HCT116 (cell line): Measurements from ENCODE around the gene CYP4F12. TPM values are rescaled to one million over a fixed set of nuclear protein-coding genes. Genes with fewer than 3 reads are reported as not detected.

Experiments
- ATAC-seq: fragments of 200-7000 bp; cut with Tn5 transposase; 2 replicates; pipeline ENCODE4 v1.9.1; 2020; ENCODE audit warnings: mild to moderate bottlenecking, moderate library complexity
- Bru-seq: library from RNA; stranded (reverse); fragments of 400-500 nt; gene quantifications from one replicate; lab custom pipeline; 2021; lab: Mats Ljungman, UMichigan
- BruChase-seq, 2 experiments: library from RNA; stranded (reverse); fragments of 400-500 nt; gene quantifications; one replicate each; lab custom pipeline; 2021; lab: Mats Ljungman, UMichigan
- BruUV-seq: library from RNA; stranded (reverse); fragments of 400-500 nt; replicated peaks from 2 replicates; lab custom pipeline; 2021; lab: Mats Ljungman, UMichigan
- CTCF ChIA-PET: fragments of 300-600 bp; sonication (Branson Sonifier 250); formaldehyde crosslinking; loops from one replicate; lab custom pipeline; 2021; ENCODE audit warnings: antibody characterized with exemption; lab: Charles Lee
- POLR2A ChIA-PET: fragments of 300-600, 350-600 bp; sonication (Branson Sonifier 250); formaldehyde crosslinking; loops from one replicate; lab custom pipeline; 2021; ENCODE audit warnings: antibody characterized with exemption; lab: Charles Lee
- RAD21 ChIA-PET, 2 experiments: fragments of 300-600 bp; sonication (Branson Sonifier 250); formaldehyde crosslinking; loops; one replicate each; lab custom pipeline; 2023; ENCODE audit warnings: low total read pairs in 2 of 2; ENCODE audit not compliant: uncharacterized antibody in 2 of 2, unreplicated experiment in 2 of 2, low non-redundant PET in 1 of 2; lab: Charles Lee
- DNase-seq: peaks from one replicate; pipeline ENCODE4 v3.0.0-alpha.2; 2010; ENCODE audit warnings: low read depth, low spot score
- H2AFZ ChIP-seq: fragments of 200-600 bp; shearing (Covaris generic), sonication (generic); 2 replicates; pipeline ENCODE4 v1.6.1; 2017; ENCODE audit warnings: low read depth, mixed run types, mixed read lengths, antibody characterized with exemption, low read length; ENCODE audit not compliant: poor library complexity, severe bottlenecking
- H3K27ac ChIP-seq: 2 replicates; pipeline ENCODE4 v1.5.1; 2012; ENCODE audit warnings: low read depth, low read length
- H3K27me3 ChIP-seq: fragments of 200-600 bp; sonication (generic); 2 replicates; pipeline ENCODE4 v1.6.1; 2016; ENCODE audit warnings: mixed run types, low read length, mixed read lengths; ENCODE audit not compliant: insufficient read depth
- H3K36me3 ChIP-seq, 2 experiments: fragments of 200-500 bp in 1 of 2; fragments of 200-600 bp in 1 of 2; sonication (Bioruptor generic) in 1 of 2; sonication (generic) in 1 of 2; 2 replicates each; pipeline versions ENCODE4 v1.5.1 to v1.6.1; 2014 to 2016; ENCODE audit warnings: low read length in 2 of 2, inconsistent platforms in 1 of 2, mixed read lengths in 1 of 2, mixed run types in 1 of 2; ENCODE audit not compliant: insufficient read depth in 2 of 2, control insufficient read depth in 1 of 2
- H3K4me1 ChIP-seq, 2 experiments: fragments of 200-600 bp in 1 of 2; sonication (generic) in 1 of 2; 2 replicates each; pipeline versions ENCODE4 v1.5.1 to v1.6.1; 2012 to 2017; ENCODE audit warnings: low read length in 2 of 2, inconsistent platforms in 1 of 2, mild to moderate bottlenecking in 1 of 2, mixed read lengths in 1 of 2, mixed run types in 1 of 2, moderate library complexity in 1 of 2; ENCODE audit not compliant: insufficient read depth in 2 of 2, control insufficient read depth in 1 of 2
- H3K4me2 ChIP-seq: fragments of 200-600 bp; sonication (generic); 2 replicates; pipeline ENCODE4 v1.6.1; 2017; ENCODE audit warnings: mixed run types, low read length, mixed read lengths
- H3K4me3 ChIP-seq, 2 experiments: fragments of 200-600 bp in 1 of 2; sonication (generic) in 1 of 2; replicated peaks in 1 of 2; 2 replicates each; pipeline ENCODE4 v1.5.1; 2011 to 2016; ENCODE audit warnings: low read length in 2 of 2, control low read depth in 1 of 2, low read depth in 1 of 2, mild to moderate bottlenecking in 1 of 2, mixed read lengths in 1 of 2, mixed run types in 1 of 2
- H3K79me2 ChIP-seq: fragments of 200-600 bp; sonication (generic); 2 replicates; pipeline ENCODE4 v1.6.1; 2017; ENCODE audit warnings: mild to moderate bottlenecking, mixed run types, low read length, moderate library complexity, mixed read lengths; ENCODE audit not compliant: insufficient read depth
- H3K9ac ChIP-seq: fragments of 200-600 bp; sonication (generic); 2 replicates; pipeline ENCODE4 v1.6.1; 2016; ENCODE audit warnings: low read length, mixed read lengths
- H3K9me2 ChIP-seq: fragments of 200-600 bp; sonication (generic), shearing (Covaris generic); 2 replicates; pipeline ENCODE4 v1.6.1; 2017; ENCODE audit warnings: mixed run types, mild to moderate bottlenecking, moderate library complexity; ENCODE audit not compliant: insufficient read depth
- H3K9me3 ChIP-seq, 2 experiments: fragments of 200-500 bp in 1 of 2; fragments of 200-600 bp in 1 of 2; sonication (Bioruptor generic) in 1 of 2; sonication (generic) in 1 of 2; 2 replicates each; pipeline ENCODE4 v1.6.1; 2014 to 2017; ENCODE audit warnings: low read length in 2 of 2, mixed read lengths in 2 of 2, inconsistent platforms in 1 of 2, low read depth in 1 of 2, mild to moderate bottlenecking in 1 of 2, mixed run types in 1 of 2, moderate library complexity in 1 of 2; ENCODE audit not compliant: control insufficient read depth in 1 of 2, insufficient read depth in 1 of 2
- H4K20me1 ChIP-seq: fragments of 200-600 bp; sonication (generic), shearing (Covaris generic); 2 replicates; pipeline ENCODE4 v1.6.1; 2017; ENCODE audit warnings: mixed run types, mild to moderate bottlenecking, moderate library complexity; ENCODE audit not compliant: insufficient read depth
- EGR1 ChIP-seq: IDR thresholded peaks from 2 replicates; pipeline ENCODE4 v1.6.1; 2012; ENCODE audit warnings: low read depth
- ELF1 ChIP-seq: IDR thresholded peaks from 2 replicates; pipeline ENCODE4 v1.6.1; 2012; ENCODE audit warnings: low read depth, borderline replicate concordance
- EZH2 ChIP-seq: fragments of 200-600 bp; sonication (generic); IDR thresholded peaks from 2 replicates; pipeline ENCODE4 v1.6.1; 2017; ENCODE audit warnings: antibody characterized with exemption, mixed run types
- JUND ChIP-seq: IDR thresholded peaks from 2 replicates; pipeline ENCODE4 v1.6.1; 2012
- SIN3A ChIP-seq: IDR thresholded peaks from 2 replicates; pipeline ENCODE4 v1.6.1; 2012; ENCODE audit warnings: low read depth
- YY1 ChIP-seq: IDR thresholded peaks from 2 replicates; pipeline ENCODE4 v1.6.1; 2011; ENCODE audit warnings: low read length, low read depth, moderate library complexity, mild to moderate bottlenecking; ENCODE audit not compliant: insufficient replicate concordance; ENCODE audit errors: extremely low read depth
- ZFX ChIP-seq: fragments of 450-650 bp; IDR thresholded peaks from 2 replicates; pipeline ENCODE4 v1.6.1; 2017
- intact Hi-C: fragments of 100-400 bp; cut with micrococcal nuclease; formaldehyde crosslinking; loops from 2 replicates; pipeline ENCODE4 v1.10.0; 2022
- long read RNA-seq: library from polyadenylated mRNA; unstranded; transcript quantifications from one replicate; pipeline ENCODE4 v2.0.0, GENCODE V29; 2021; ENCODE audit not compliant: unreplicated experiment
- polyA plus RNA-seq: library from polyadenylated mRNA; unstranded; fragments of >200 nt; gene quantifications from 2 replicates; pipeline ENCODE4 v1.2.1, GENCODE V29; 2012; ENCODE audit warnings: missing spikeins
- total RNA-seq: library from RNA; stranded (reverse); gene quantifications from one replicate; pipeline ENCODE4 v1.2.1, GENCODE V29; 2021; ENCODE audit not compliant: unreplicated experiment
- TF ChIP-seq, protein P1 (sequence below): IDR thresholded peaks from 2 replicates; pipeline ENCODE4 v1.6.1; 2012; ENCODE audit warnings: low read depth
- TF ChIP-seq, protein P2 (sequence below): IDR thresholded peaks from 2 replicates; pipeline ENCODE4 v1.6.1; 2012

Gene CYP4F12, protein sequence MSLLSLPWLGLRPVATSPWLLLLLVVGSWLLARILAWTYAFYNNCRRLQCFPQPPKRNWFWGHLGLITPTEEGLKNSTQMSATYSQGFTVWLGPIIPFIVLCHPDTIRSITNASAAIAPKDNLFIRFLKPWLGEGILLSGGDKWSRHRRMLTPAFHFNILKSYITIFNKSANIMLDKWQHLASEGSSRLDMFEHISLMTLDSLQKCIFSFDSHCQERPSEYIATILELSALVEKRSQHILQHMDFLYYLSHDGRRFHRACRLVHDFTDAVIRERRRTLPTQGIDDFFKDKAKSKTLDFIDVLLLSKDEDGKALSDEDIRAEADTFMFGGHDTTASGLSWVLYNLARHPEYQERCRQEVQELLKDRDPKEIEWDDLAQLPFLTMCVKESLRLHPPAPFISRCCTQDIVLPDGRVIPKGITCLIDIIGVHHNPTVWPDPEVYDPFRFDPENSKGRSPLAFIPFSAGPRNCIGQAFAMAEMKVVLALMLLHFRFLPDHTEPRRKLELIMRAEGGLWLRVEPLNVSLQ
- total RNA-seq, result 4.4 TPM
- 2.0 and 2.7 TPM in 2 replicates for polyA plus RNA-seq
- percentile 31 among the genes with signal in this experiment for Bru-seq, nascent RNA
- BruChase-seq, experiment 1, labeled RNA remaining after a 6-hour chase, result percentile 30 among the genes with signal in this experiment
- BruChase-seq, experiment 2, labeled RNA remaining after a 2-hour chase, result percentile 43 among the genes with signal in this experiment
- long read RNA-seq, partial matches to known transcripts, result 2 of 3 reads
- long read RNA-seq, other reads (novel, unspliced or antisense), result 1 of 3 reads

DNA sequence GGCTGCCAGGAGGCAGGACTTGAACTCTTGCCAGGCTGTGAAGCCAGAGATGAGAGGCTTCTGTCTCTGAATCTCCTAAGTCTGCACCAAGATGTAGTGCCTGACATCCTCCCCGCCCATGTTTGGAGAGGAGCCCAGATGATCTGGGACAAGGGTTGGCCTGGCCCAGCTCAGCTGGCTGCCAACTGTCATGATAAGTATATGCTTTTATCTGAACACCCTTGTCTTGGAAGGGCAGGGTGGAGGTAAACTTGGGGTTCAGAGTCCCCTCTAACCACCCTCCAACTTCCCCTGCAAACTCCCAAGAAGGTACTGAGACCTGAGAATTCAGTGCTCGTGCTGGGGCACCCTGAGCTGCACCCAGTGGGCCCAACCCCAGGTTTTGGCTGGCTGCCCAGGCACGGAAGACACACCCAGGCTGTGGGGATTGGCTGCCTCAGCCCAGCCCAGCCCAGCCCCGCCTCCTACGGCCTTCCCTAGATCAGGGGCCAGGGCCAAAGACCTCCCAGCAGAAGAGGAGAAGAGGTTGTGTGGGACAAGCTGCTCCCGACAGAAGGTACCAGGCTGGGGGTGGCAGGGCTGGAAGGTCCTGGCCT lies at the start of gene CYP4F12:
CYP4F12 (plus strand) TSS at position 508 of the 596 bp plus-strand sequence. CDS start 443 bp downstream, outside the sequence.
- H3K9ac ChIP-seq, result no peak within 1 kb of the TSS
- H3K79me2 ChIP-seq, result no peaks in the 10 kb centered on the region
- intact Hi-C loops, result no loop called here
- H3K27me3 ChIP-seq, result peaks cover 11% of the 10 kb centered on the region; the same call in 1 of the 2 replicates
- H3K9me3 ChIP-seq, result no peaks in the 10 kb centered on the region
- H2AFZ ChIP-seq, result peak within 1 kb of the TSS; percentile 15
- no TSS peak for BruUV-seq
- H3K4me2 ChIP-seq, result peak within 1 kb of the TSS; percentile 60
- CTCF ChIA-PET, result no interaction called here
- POLR2A ChIA-PET, result no interaction called here
- no peaks in the 10 kb centered on the region for H3K36me3 ChIP-seq
- H3K4me1 ChIP-seq, result peaks cover 19 to 22% of the 10 kb centered on the region in 2 experiments
- H3K4me3 ChIP-seq, result peak within 1 kb of the TSS in 1 of 2 experiments; percentile 36; a peak in 1 of 4 replicates
- ATAC-seq, result peak; percentile 94
- H4K20me1 ChIP-seq, result no peaks in the 10 kb centered on the region
- no peaks in the 10 kb centered on the region for H3K9me2 ChIP-seq
- no peak for TF ChIP-seq JUND
- peak; percentile 30; the same call in 1 of the 2 replicates for TF ChIP-seq SIN3A
- RAD21 ChIA-PET, result interaction anchor here in 1 of 2 experiments (0.6 kb wide), 1 partner anchor 669 kb away, joined by 3 read pairs; no protein-coding TSS in a partner anchor
- peak; percentile 49 for DNase-seq
- H3K27ac ChIP-seq, result peak within 1 kb of the TSS; percentile 55

DNA sequence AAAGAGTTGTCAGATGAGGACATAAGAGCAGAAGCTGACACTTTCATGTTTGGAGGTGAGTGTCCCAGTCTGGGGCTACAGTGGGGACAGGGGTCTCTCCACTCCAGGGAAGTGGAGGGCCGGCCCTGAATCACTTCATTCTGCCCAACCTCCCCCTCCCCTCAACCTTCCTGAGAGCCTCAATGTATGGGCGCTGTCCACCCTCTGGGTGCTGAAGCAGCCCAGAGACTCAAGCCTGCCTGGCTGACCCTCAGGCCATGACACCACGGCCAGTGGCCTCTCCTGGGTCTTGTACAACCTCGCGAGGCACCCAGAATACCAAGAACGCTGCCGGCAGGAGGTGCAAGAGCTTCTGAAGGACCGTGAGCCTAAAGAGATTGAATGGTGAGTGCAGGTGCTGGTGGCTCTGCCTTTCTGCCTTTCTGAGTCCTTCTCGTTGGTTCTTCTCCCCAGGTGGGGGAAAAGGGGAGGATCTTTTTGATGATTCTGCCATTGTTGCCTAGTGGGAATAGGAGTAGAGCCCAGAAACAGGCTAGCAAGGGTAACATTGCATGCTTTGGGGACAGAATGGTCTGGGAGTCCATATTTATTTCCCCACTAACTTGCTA lies 49.1 kb upstream of the CYP4F12 start:
- POLR2A ChIA-PET, result no interaction called here
- CTCF ChIA-PET, result no interaction called here
- Histone ChIP-seq H3K9me2 (no peaks in the 10 kb centered on the region), H3K9ac (no peak overlapping the region), H4K20me1 (no peaks in the 10 kb centered on the region), H3K4me3 (no peak overlapping the region), H3K9me3 (no peaks in the 10 kb centered on the region), H3K27me3 (0 out of 2 replicates have a peak, but pooled peaks cover 7% of the 10 kb centered on the region), H3K27ac (no peak overlapping the region), H3K4me2 (no peak overlapping the region), H3K4me1 (peaks cover 3 to 11% of the 10 kb centered on the region in 2 experiments; a peak in 1 of 4 replicates), H3K79me2 (no peaks in the 10 kb centered on the region), H2AFZ (no peak overlapping the region), H3K36me3 (no peaks in the 10 kb centered on the region)
- DNase-seq (no peak), ATAC-seq (no peak)
- intact Hi-C loops, result no loop called here
- TF ChIP-seq, protein P1, sequence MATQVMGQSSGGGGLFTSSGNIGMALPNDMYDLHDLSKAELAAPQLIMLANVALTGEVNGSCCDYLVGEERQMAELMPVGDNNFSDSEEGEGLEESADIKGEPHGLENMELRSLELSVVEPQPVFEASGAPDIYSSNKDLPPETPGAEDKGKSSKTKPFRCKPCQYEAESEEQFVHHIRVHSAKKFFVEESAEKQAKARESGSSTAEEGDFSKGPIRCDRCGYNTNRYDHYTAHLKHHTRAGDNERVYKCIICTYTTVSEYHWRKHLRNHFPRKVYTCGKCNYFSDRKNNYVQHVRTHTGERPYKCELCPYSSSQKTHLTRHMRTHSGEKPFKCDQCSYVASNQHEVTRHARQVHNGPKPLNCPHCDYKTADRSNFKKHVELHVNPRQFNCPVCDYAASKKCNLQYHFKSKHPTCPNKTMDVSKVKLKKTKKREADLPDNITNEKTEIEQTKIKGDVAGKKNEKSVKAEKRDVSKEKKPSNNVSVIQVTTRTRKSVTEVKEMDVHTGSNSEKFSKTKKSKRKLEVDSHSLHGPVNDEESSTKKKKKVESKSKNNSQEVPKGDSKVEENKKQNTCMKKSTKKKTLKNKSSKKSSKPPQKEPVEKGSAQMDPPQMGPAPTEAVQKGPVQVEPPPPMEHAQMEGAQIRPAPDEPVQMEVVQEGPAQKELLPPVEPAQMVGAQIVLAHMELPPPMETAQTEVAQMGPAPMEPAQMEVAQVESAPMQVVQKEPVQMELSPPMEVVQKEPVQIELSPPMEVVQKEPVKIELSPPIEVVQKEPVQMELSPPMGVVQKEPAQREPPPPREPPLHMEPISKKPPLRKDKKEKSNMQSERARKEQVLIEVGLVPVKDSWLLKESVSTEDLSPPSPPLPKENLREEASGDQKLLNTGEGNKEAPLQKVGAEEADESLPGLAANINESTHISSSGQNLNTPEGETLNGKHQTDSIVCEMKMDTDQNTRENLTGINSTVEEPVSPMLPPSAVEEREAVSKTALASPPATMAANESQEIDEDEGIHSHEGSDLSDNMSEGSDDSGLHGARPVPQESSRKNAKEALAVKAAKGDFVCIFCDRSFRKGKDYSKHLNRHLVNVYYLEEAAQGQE, result peak; percentile 96
- TF ChIP-seq, protein P2, sequence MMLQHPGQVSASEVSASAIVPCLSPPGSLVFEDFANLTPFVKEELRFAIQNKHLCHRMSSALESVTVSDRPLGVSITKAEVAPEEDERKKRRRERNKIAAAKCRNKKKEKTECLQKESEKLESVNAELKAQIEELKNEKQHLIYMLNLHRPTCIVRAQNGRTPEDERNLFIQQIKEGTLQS, result no peak
- no peak for TF ChIP-seq ELF1
- no peak for TF ChIP-seq EZH2
- no peak for TF ChIP-seq EGR1
- no peak for TF ChIP-seq ZFX
- no peak for TF ChIP-seq YY1
- RAD21 ChIA-PET, result no interaction called here
- no TSS peak for BruUV-seq
